ENCODE results near the gene EMSY. TPM values are rescaled to one million over a fixed set of nuclear protein-coding genes. Genes with fewer than 3 reads are reported as not detected.

The EMSY gene
- total and polyA plus RNA-seq, 9 of the 15 experiments (the other 6 are each of a cell fraction or from before 2014, with no cell fraction given): 12.7 to 25.4 (median 17.9) TPM

GRCh38 chr11:76600124-76600655 is 155.4 kb downstream of the EMSY start:
- ATAC-seq: no peak
- TF ChIP-seq ZBTB34 (CRISPR knock-in tag; IDR thresholded peaks at IDR 0.05) (no peak), ZNF778 (CRISPR knock-in tag; IDR thresholded peaks at IDR 0.05) (no peak), CHAMP1 (IDR thresholded peaks at IDR 0.05) (no peak), TGIF2 (CRISPR knock-in tag; IDR thresholded peaks at IDR 0.05) (no peak), SMAD4 (CRISPR knock-in tag; conservative IDR thresholded peaks at IDR 0.05) (no peak), RAD51 (IDR thresholded peaks at IDR 0.05; ENCODE audit: borderline replicate concordance, low read depth) (no peak), POLR2H (tag; IDR thresholded peaks at IDR 0.05; ENCODE audit: low read depth) (no peak), RBM14 (IDR thresholded peaks at IDR 0.05; ENCODE audit: borderline replicate concordance, insufficient read depth, low read depth, low read length) (no peak), ZNF217 (CRISPR knock-in tag; IDR thresholded peaks at IDR 0.05) (no peak), ZNF551 (CRISPR knock-in tag; IDR thresholded peaks at IDR 0.05) (no peak), RBM17 (IDR thresholded peaks at IDR 0.05; ENCODE audit: borderline replicate concordance, low read depth, low read length) (no peak)
- TF ChIP-seq, protein P1, sequence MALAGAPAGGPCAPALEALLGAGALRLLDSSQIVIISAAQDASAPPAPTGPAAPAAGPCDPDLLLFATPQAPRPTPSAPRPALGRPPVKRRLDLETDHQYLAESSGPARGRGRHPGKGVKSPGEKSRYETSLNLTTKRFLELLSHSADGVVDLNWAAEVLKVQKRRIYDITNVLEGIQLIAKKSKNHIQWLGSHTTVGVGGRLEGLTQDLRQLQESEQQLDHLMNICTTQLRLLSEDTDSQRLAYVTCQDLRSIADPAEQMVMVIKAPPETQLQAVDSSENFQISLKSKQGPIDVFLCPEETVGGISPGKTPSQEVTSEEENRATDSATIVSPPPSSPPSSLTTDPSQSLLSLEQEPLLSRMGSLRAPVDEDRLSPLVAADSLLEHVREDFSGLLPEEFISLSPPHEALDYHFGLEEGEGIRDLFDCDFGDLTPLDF (CRISPR knock-in tag; IDR thresholded peaks at IDR 0.05): no peak
- TF ChIP-seq, protein P2, sequence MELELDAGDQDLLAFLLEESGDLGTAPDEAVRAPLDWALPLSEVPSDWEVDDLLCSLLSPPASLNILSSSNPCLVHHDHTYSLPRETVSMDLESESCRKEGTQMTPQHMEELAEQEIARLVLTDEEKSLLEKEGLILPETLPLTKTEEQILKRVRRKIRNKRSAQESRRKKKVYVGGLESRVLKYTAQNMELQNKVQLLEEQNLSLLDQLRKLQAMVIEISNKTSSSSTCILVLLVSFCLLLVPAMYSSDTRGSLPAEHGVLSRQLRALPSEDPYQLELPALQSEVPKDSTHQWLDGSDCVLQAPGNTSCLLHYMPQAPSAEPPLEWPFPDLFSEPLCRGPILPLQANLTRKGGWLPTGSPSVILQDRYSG (tag; conservative IDR thresholded peaks at IDR 0.05; ENCODE audit: low read depth): no peak
- Histone ChIP-seq H3K4me1 (replicated peaks in 1 of 2; ENCODE audit: control insufficient read depth in 2 of 2, insufficient read depth in 2 of 2, low read length in 2 of 2) (peaks cover 0 to 8% of the 10 kb centered on the region in 2 experiments; a peak in 3 of 5 replicates), H3K9me1 (ENCODE audit: control insufficient read depth, insufficient read depth, low read length) (no peaks in the 10 kb centered on the region), H3K4me2 (ENCODE audit: insufficient read depth, low read length) (no peak overlapping the region), H2AFZ (ENCODE audit: low read depth, low read length) (no peak overlapping the region), H3K9me3 (replicated peaks; ENCODE audit: control insufficient read depth, insufficient read depth, low read depth, low read length) (no peaks in the 10 kb centered on the region), H3K36me3 (ENCODE audit: control insufficient read depth, insufficient read depth, low read length) (no peaks in the 10 kb centered on the region), H3K27me3 (ENCODE audit: control insufficient read depth in 2 of 2, insufficient read depth in 2 of 2, low read length in 2 of 2) (peaks cover 0 to 18% of the 10 kb centered on the region in 2 experiments; a peak in 2 of 5 replicates), H3K9ac (ENCODE audit: insufficient read depth in 1 of 2, low read depth in 2 of 2, low read length in 2 of 2) (no peak overlapping the region), H3K4me3 (no peak overlapping the region), H4K20me1 (replicated peaks; ENCODE audit: control insufficient read depth, insufficient read depth, low read length) (peaks cover 4% of the 10 kb centered on the region; the same call in 1 of the 2 replicates), H3K79me2 (ENCODE audit: control insufficient read depth, insufficient read depth, low read length) (no peaks in the 10 kb centered on the region), H3K27ac (ENCODE audit: extremely low read depth, low read depth, low read length) (no peak overlapping the region)
- ChIA-PET POLR2A (interaction anchor here (0.8 kb wide), 1 partner anchor 30 kb away, joined by 3 read pairs; no protein-coding TSS in a partner anchor), CTCF (ENCODE audit: low intra/inter-chr PET ratio) (no interaction called here)
- intact Hi-C loops (cut with micrococcal nuclease): no loop called here
- DNase-seq (ENCODE audit: extremely low read depth in 1 of 4, low spot score in 3 of 4): no peak
- no peak for FAIRE-seq
- in situ Hi-C loops (cut with MboI): no loop called here
- WGBS (ENCODE audit: insufficient coverage, low coverage, missing lambda C conversion rate): 20% methylated on average over 10 of the region's 10 CpGs
- no TSS peak for BruUV-seq (replicated peaks)

Measured in K562 (cell line).